Hematopoietic multipotent progenitor cell treated with erythropoietin and hydrocortisone succinate and interleukin-3 and kit ligand, for 4 days (in vitro differentiated cells): ENCODE results near the gene TAS2R3.
"Not testable (repeated sequence)": the region's sequence is repeated elsewhere in the genome, so short reads cannot be mapped to it uniquely, and the experiment has no call there.

Source experiments
- DNase-seq: peaks from one replicate; pipeline ENCODE4 v3.0.0-alpha.2; 2015

TAS2R3 gene

GRCh38 chr7:141763797-141764196, at the start of gene TAS2R3:
Gene TAS2R3, plus strand, starts transcription at chr7:141764097. Its CDS starts 62 bp downstream, at chr7:141764159.
- DNase-seq: no peak

- no peak for DNase-seq
Measured at GRCh38 chr7:141714571-141714970, 49.3 kb upstream of the TAS2R3 start.

- no peak for DNase-seq
Measured at GRCh38 chr7:141715018-141715417, 48.9 kb upstream of the TAS2R3 start.

- DNase-seq: no peak
Measured at GRCh38 chr7:141715794-141716689, 47.9 kb upstream of the TAS2R3 start.

GRCh38 chr7:141717450-141717849, 46.4 kb upstream of the TAS2R3 start:
- DNase-seq: no peak

- no peak for DNase-seq
Measured at GRCh38 chr7:141722529-141722928, 41.4 kb upstream of the TAS2R3 start.

- DNase-seq: no peak
Measured at GRCh38 chr7:141729020-141729419, 34.9 kb upstream of the TAS2R3 start.

GRCh38 chr7:141731476-141732149, 32.3 kb upstream of the TAS2R3 start:
- DNase-seq: no peak

- DNase-seq: peak; percentile 60
Measured at GRCh38 chr7:141737118-141737835, 26.6 kb upstream of the TAS2R3 start.

GRCh38 chr7:141737836-141738591, 25.9 kb upstream of the TAS2R3 start, which contains the start of gene SSBP1:
Gene SSBP1, plus strand, starts transcription at chr7:141738358. Its CDS starts 809 bp downstream, at chr7:141739167.
- peak; percentile 98 for DNase-seq

- DNase-seq: no peak
Measured at GRCh38 chr7:141738592-141739013, 25.3 kb upstream of the TAS2R3 start.

GRCh38 chr7:141739250-141739649, 24.6 kb upstream of the TAS2R3 start:
- DNase-seq: no peak

- no peak for DNase-seq
Measured at GRCh38 chr7:141742229-141742628, 21.7 kb upstream of the TAS2R3 start.

- DNase-seq: no peak
Measured at GRCh38 chr7:141744131-141744530, 19.8 kb upstream of the TAS2R3 start.

GRCh38 chr7:141748396-141748795, 15.5 kb upstream of the TAS2R3 start:
- no peak for DNase-seq

- peak; percentile 28 for DNase-seq
Measured at GRCh38 chr7:141751904-141752303, 12.0 kb upstream of the TAS2R3 start.

- DNase-seq: peak; percentile 44
Measured at GRCh38 chr7:141752634-141753033, 11.3 kb upstream of the TAS2R3 start.

GRCh38 chr7:141754939-141755338, 9.0 kb upstream of the TAS2R3 start:
- DNase-seq: peak; percentile 70

- not testable (repeated sequence) for DNase-seq
Measured at GRCh38 chr7:141770083-141770583, 6.2 kb downstream of the TAS2R3 start.

- DNase-seq: no peak
Measured at GRCh38 chr7:141776374-141776773, 12.5 kb downstream of the TAS2R3 start, which contains the start of gene TAS2R4. Gene TAS2R4, plus strand, starts transcription at chr7:141776674. Its CDS starts 1,815 bp downstream, at chr7:141778489.

- DNase-seq: peak; percentile 82
Measured at GRCh38 chr7:141785706-141786552, 22.0 kb downstream of the TAS2R3 start.
